Measurements from ENCODE around the gene AUTS2. TPM values are rescaled to one million over a fixed set of nuclear protein-coding genes. Genes with fewer than 3 reads are reported as not detected.

Gene AUTS2
- total and polyA plus RNA-seq, 9 of the 15 experiments (the other 6 are each of a cell fraction or from before 2014, with no cell fraction given): 0.58 TPM; not detected in 8

GRCh38 chr7:69816501-69816900 is 218.2 kb downstream of the AUTS2 start:
- H2AFZ ChIP-seq (ENCODE audit: low read depth, low read length): no peak overlapping the region
- no peaks in the 10 kb centered on the region for H3K36me3 ChIP-seq (ENCODE audit: control insufficient read depth, insufficient read depth, low read length)
- intact Hi-C loops (cut with micrococcal nuclease) (no loop called here), in situ Hi-C loops (cut with MboI) (no loop called here)
- H3K27ac ChIP-seq (ENCODE audit: extremely low read depth, low read depth, low read length): no peak overlapping the region
- H3K27me3 ChIP-seq (ENCODE audit: control insufficient read depth in 2 of 2, insufficient read depth in 2 of 2, low read length in 2 of 2): no peaks in the 10 kb centered on the region
- no peak overlapping the region for H3K9ac ChIP-seq (ENCODE audit: insufficient read depth in 1 of 2, low read depth in 2 of 2, low read length in 2 of 2)
- H3K4me3 ChIP-seq: no peak overlapping the region
- H3K4me1 ChIP-seq (replicated peaks in 1 of 2; ENCODE audit: control insufficient read depth in 2 of 2, insufficient read depth in 2 of 2, low read length in 2 of 2): no peaks in the 10 kb centered on the region
- DNase-seq (ENCODE audit: extremely low read depth in 1 of 4, low spot score in 3 of 4): no peak
- H3K9me3 ChIP-seq (replicated peaks; ENCODE audit: control insufficient read depth, insufficient read depth, low read depth, low read length): no peaks in the 10 kb centered on the region
- TF ChIP-seq U2AF1 (optimal IDR thresholded peaks at IDR 0.05; ENCODE audit: low read depth, low read length) (no peak), CEBPB (tag; IDR thresholded peaks at IDR 0.05) (no peak), ETS2 (tag; IDR thresholded peaks at IDR 0.05; ENCODE audit: borderline replicate concordance, poor library complexity, severe bottlenecking) (no peak), SIRT6 (IDR thresholded peaks at IDR 0.05; ENCODE audit: low read depth, low read length) (no peak), ILF3 (IDR thresholded peaks at IDR 0.05; ENCODE audit: borderline replicate concordance) (no peak), FOXM1 (IDR thresholded peaks at IDR 0.05; ENCODE audit: low read depth) (no peak), FOXM1 (CRISPR knock-in tag; IDR thresholded peaks at IDR 0.05; ENCODE audit: low read depth) (no peak)
- TF ChIP-seq, protein P1, sequence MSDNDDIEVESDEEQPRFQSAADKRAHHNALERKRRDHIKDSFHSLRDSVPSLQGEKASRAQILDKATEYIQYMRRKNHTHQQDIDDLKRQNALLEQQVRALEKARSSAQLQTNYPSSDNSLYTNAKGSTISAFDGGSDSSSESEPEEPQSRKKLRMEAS (CRISPR knock-in tag; IDR thresholded peaks at IDR 0.05): no peak
- TF ChIP-seq, protein P2, sequence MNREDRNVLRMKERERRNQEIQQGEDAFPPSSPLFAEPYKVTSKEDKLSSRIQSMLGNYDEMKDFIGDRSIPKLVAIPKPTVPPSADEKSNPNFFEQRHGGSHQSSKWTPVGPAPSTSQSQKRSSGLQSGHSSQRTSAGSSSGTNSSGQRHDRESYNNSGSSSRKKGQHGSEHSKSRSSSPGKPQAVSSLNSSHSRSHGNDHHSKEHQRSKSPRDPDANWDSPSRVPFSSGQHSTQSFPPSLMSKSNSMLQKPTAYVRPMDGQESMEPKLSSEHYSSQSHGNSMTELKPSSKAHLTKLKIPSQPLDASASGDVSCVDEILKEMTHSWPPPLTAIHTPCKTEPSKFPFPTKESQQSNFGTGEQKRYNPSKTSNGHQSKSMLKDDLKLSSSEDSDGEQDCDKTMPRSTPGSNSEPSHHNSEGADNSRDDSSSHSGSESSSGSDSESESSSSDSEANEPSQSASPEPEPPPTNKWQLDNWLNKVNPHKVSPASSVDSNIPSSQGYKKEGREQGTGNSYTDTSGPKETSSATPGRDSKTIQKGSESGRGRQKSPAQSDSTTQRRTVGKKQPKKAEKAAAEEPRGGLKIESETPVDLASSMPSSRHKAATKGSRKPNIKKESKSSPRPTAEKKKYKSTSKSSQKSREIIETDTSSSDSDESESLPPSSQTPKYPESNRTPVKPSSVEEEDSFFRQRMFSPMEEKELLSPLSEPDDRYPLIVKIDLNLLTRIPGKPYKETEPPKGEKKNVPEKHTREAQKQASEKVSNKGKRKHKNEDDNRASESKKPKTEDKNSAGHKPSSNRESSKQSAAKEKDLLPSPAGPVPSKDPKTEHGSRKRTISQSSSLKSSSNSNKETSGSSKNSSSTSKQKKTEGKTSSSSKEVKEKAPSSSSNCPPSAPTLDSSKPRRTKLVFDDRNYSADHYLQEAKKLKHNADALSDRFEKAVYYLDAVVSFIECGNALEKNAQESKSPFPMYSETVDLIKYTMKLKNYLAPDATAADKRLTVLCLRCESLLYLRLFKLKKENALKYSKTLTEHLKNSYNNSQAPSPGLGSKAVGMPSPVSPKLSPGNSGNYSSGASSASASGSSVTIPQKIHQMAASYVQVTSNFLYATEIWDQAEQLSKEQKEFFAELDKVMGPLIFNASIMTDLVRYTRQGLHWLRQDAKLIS (CRISPR knock-in tag; IDR thresholded peaks at IDR 0.05): no peak
- TF ChIP-seq, protein P3, sequence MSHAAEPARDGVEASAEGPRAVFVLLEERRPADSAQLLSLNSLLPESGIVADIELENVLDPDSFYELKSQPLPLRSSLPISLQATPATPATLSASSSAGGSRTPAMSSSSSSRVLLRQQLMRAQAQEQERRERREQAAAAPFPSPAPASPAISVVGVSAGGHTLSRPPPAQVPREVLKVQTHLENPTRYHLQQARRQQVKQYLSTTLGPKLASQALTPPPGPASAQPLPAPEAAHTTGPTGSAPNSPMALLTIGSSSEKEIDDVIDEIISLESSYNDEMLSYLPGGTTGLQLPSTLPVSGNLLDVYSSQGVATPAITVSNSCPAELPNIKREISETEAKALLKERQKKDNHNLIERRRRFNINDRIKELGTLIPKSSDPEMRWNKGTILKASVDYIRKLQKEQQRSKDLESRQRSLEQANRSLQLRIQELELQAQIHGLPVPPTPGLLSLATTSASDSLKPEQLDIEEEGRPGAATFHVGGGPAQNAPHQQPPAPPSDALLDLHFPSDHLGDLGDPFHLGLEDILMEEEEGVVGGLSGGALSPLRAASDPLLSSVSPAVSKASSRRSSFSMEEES (CRISPR knock-in tag; IDR thresholded peaks at IDR 0.05): no peak
- no peaks in the 10 kb centered on the region for H4K20me1 ChIP-seq (replicated peaks; ENCODE audit: control insufficient read depth, insufficient read depth, low read length)
- ChIA-PET POLR2A (interaction anchor here (0.6 kb wide), 1 partner anchor 625 kb away, joined by 3 read pairs; no protein-coding TSS in a partner anchor), CTCF (ENCODE audit: low intra/inter-chr PET ratio) (no interaction called here)
- BruUV-seq (replicated peaks): no TSS peak
- no peak for FAIRE-seq
- no peak for ATAC-seq
- no peaks in the 10 kb centered on the region for H3K9me1 ChIP-seq (ENCODE audit: control insufficient read depth, insufficient read depth, low read length)
- H3K4me2 ChIP-seq (ENCODE audit: insufficient read depth, low read length): no peak overlapping the region
- no peaks in the 10 kb centered on the region for H3K79me2 ChIP-seq (ENCODE audit: control insufficient read depth, insufficient read depth, low read length)
- WGBS (ENCODE audit: insufficient coverage, low coverage, missing lambda C conversion rate): 0% methylated on average over 3 of the region's 3 CpGs
